Activated naive CD4-positive, alpha-beta T cell treated with anti-CD3 and anti-CD28 coated beads for 36 hours (primary cell): ENCODE data around the gene NDUFAF5. TPM values are rescaled to one million over a fixed set of nuclear protein-coding genes. Genes with fewer than 3 reads are reported as not detected.
A peak's percentile ranks its signal among the peaks of the same experiment; 100 is the strongest.

Experiments used
- CTCF ChIA-PET: fragments of 350-600 bp; sonication (Branson Sonifier 250); formaldehyde crosslinking; loops from one replicate; lab custom pipeline; 2021; ENCODE audit warnings: antibody characterized with exemption; lab: Charles Lee
- DNase-seq: peaks from one replicate; pipeline ENCODE4 v3.0.0-alpha.2; 2020
- H3K27ac Mint-ChIP-seq: one replicate; pipeline ENCODE4 v1.8.0; 2021; ENCODE audit warnings: mild to moderate bottlenecking, mixed read lengths
- H3K27me3 Mint-ChIP-seq: one replicate; pipeline ENCODE4 v1.8.0; 2021; ENCODE audit warnings: low read depth, mixed read lengths
- H3K36me3 Mint-ChIP-seq: one replicate; pipeline ENCODE4 v1.8.0; 2021; ENCODE audit warnings: low read depth, mixed read lengths
- H3K4me1 Mint-ChIP-seq: one replicate; pipeline ENCODE4 v1.8.0; 2021; ENCODE audit warnings: low read depth, mixed read lengths
- H3K4me3 Mint-ChIP-seq: one replicate; pipeline ENCODE4 v1.8.0; 2021; ENCODE audit warnings: mild to moderate bottlenecking, moderate library complexity, mixed read lengths
- H3K9me3 Mint-ChIP-seq: one replicate; pipeline ENCODE4 v1.8.0; 2021; ENCODE audit warnings: mixed read lengths
- intact Hi-C: fragments of 100-400 bp; cut with micrococcal nuclease; formaldehyde crosslinking; loops from one replicate; pipeline ENCODE4 v1.15.1; 2023
- total RNA-seq, 2 experiments: library from RNA; stranded (reverse); gene quantifications; one replicate each; pipeline ENCODE4 v1.2.3, GENCODE V29; 2021

The NDUFAF5 gene
- total RNA-seq, 2 experiments from 2014 or later = 27.4 to 28.1 TPM

GRCh38 chr20:13784271-13784892, 446 bp upstream of the NDUFAF5 start:
- CTCF ChIA-PET = interaction anchor here (0.7 to 3.4 kb wide), 4 partner anchors 12 to 716 kb away, joined by 3 to 16 read pairs (median 4); no protein-coding TSS in a partner anchor
- peaks cover 52% of the 10 kb centered on the region for H3K4me1 Mint-ChIP-seq
- no peaks in the 10 kb centered on the region for H3K9me3 Mint-ChIP-seq
- H3K4me3 Mint-ChIP-seq = peak overlapping the region; percentile 99
- H3K36me3 Mint-ChIP-seq = peaks cover 36% of the 10 kb centered on the region
- no peaks in the 10 kb centered on the region for H3K27me3 Mint-ChIP-seq
- peak overlapping the region; percentile 95 for H3K27ac Mint-ChIP-seq
- intact Hi-C loops = loop anchor here (1.0 to 10.0 kb wide), 5 partner anchors 32 to 1890 kb away; partner anchors contain the start of genes ISM1 and TASP1
- no peak for DNase-seq

- Mint-ChIP-seq H3K27me3 (no peaks in the 10 kb centered on the region), H3K36me3 (peaks cover 39% of the 10 kb centered on the region), H3K4me3 (peak overlapping the region; percentile 99), H3K27ac (peak overlapping the region; percentile 51), H3K4me1 (peaks cover 39% of the 10 kb centered on the region), H3K9me3 (no peaks in the 10 kb centered on the region)
- no peak for DNase-seq
- intact Hi-C loops = loop anchor here (5.0 to 10.0 kb wide), 2 partner anchors 669 to 1891 kb away; no protein-coding TSS in a partner anchor
- CTCF ChIA-PET = interaction anchor here (1.7 to 3.4 kb wide), 2 partner anchors 14 to 32 kb away, joined by 6 to 16 read pairs; no protein-coding TSS in a partner anchor
Measured at GRCh38 chr20:13786143-13786828, 1.5 kb downstream of the NDUFAF5 start.

GRCh38 chr20:13788167-13788834, 3.5 kb downstream of the NDUFAF5 start:
- H3K4me3 Mint-ChIP-seq = no peak overlapping the region
- intact Hi-C loops = loop anchor here (1.0 to 10.0 kb wide), 3 partner anchors 329 to 1894 kb away; no protein-coding TSS in a partner anchor
- peaks cover 29% of the 10 kb centered on the region for H3K36me3 Mint-ChIP-seq
- CTCF ChIA-PET = interaction anchor here (0.6 to 2.6 kb wide), 13 partner anchors 9 to 621 kb away, joined by 3 to 18 read pairs (median 4); no protein-coding TSS in a partner anchor
- peak; percentile 57 for DNase-seq
- no peaks in the 10 kb centered on the region for H3K27me3 Mint-ChIP-seq
- no peaks in the 10 kb centered on the region for H3K9me3 Mint-ChIP-seq
- H3K4me1 Mint-ChIP-seq = peaks cover 26% of the 10 kb centered on the region
- no peak overlapping the region for H3K27ac Mint-ChIP-seq

GRCh38 chr20:13790708-13791107, 5.9 kb downstream of the NDUFAF5 start:
- no peak overlapping the region for H3K27ac Mint-ChIP-seq
- CTCF ChIA-PET = interaction anchor here (1.2 kb wide), 1 partner anchor 29 kb away, joined by 3 read pairs; no protein-coding TSS in a partner anchor
- intact Hi-C loops = no loop called here
- peaks cover 21% of the 10 kb centered on the region for H3K4me1 Mint-ChIP-seq
- peaks cover 31% of the 10 kb centered on the region for H3K36me3 Mint-ChIP-seq
- H3K27me3 Mint-ChIP-seq = no peaks in the 10 kb centered on the region
- no peak for DNase-seq
- no peaks in the 10 kb centered on the region for H3K9me3 Mint-ChIP-seq
- H3K4me3 Mint-ChIP-seq = no peak overlapping the region

GRCh38 chr20:13791540-13792459, 7.0 kb downstream of the NDUFAF5 start:
- H3K27ac Mint-ChIP-seq = no peak overlapping the region
- no peak overlapping the region for H3K4me3 Mint-ChIP-seq
- H3K36me3 Mint-ChIP-seq = peaks cover 35% of the 10 kb centered on the region

GRCh38 chr20:13793001-13793400, 8.2 kb downstream of the NDUFAF5 start:
- Mint-ChIP-seq H3K27me3 (no peaks in the 10 kb centered on the region), H3K4me3 (no peak overlapping the region), H3K36me3 (peaks cover 37% of the 10 kb centered on the region), H3K9me3 (no peaks in the 10 kb centered on the region), H3K4me1 (peaks cover 2% of the 10 kb centered on the region), H3K27ac (no peak overlapping the region)
- DNase-seq = no peak
- CTCF ChIA-PET = interaction anchor here (0.9 to 1.2 kb wide), 2 partner anchors 14 to 45 kb away, joined by 4 read pairs; no protein-coding TSS in a partner anchor
- intact Hi-C loops = no loop called here

More at GRCh38 chr20:13791540-13792459, 7.0 kb downstream of the NDUFAF5 start:
- Mint-ChIP-seq H3K4me1 (peaks cover 10% of the 10 kb centered on the region), H3K27me3 (no peaks in the 10 kb centered on the region), H3K9me3 (no peaks in the 10 kb centered on the region)
- intact Hi-C loops = no loop called here
- CTCF ChIA-PET = interaction anchor here (0.5 to 1.2 kb wide), 3 partner anchors 16 to 164 kb away, joined by 3 to 4 read pairs (median 3); no protein-coding TSS in a partner anchor
- DNase-seq = no peak

GRCh38 chr20:13794667-13795066, 9.8 kb downstream of the NDUFAF5 start:
- intact Hi-C loops = no loop called here
- DNase-seq = no peak
- H3K27ac Mint-ChIP-seq = no peak overlapping the region
- H3K4me1 Mint-ChIP-seq = no peaks in the 10 kb centered on the region
- no peaks in the 10 kb centered on the region for H3K9me3 Mint-ChIP-seq
- no peak overlapping the region for H3K4me3 Mint-ChIP-seq
- CTCF ChIA-PET = no interaction called here
- no peaks in the 10 kb centered on the region for H3K27me3 Mint-ChIP-seq
- peaks cover 45% of the 10 kb centered on the region for H3K36me3 Mint-ChIP-seq

GRCh38 chr20:13799040-13799439, 14.2 kb downstream of the NDUFAF5 start:
- no peaks in the 10 kb centered on the region for H3K27me3 Mint-ChIP-seq
- DNase-seq = no peak
- intact Hi-C loops = no loop called here
- CTCF ChIA-PET = interaction anchor here (0.6 to 1.8 kb wide), 2 partner anchors 11 to 21 kb away, joined by 7 read pairs; no protein-coding TSS in a partner anchor
- H3K4me3 Mint-ChIP-seq = no peak overlapping the region
- H3K27ac Mint-ChIP-seq = no peak overlapping the region
- no peaks in the 10 kb centered on the region for H3K4me1 Mint-ChIP-seq
- no peaks in the 10 kb centered on the region for H3K9me3 Mint-ChIP-seq
- H3K36me3 Mint-ChIP-seq = peaks cover 36% of the 10 kb centered on the region

- no peaks in the 10 kb centered on the region for H3K9me3 Mint-ChIP-seq
- H3K27me3 Mint-ChIP-seq = no peaks in the 10 kb centered on the region
- no peaks in the 10 kb centered on the region for H3K4me1 Mint-ChIP-seq
- DNase-seq = no peak
- CTCF ChIA-PET = no interaction called here
- intact Hi-C loops = no loop called here
- peaks cover 31% of the 10 kb centered on the region for H3K36me3 Mint-ChIP-seq
- H3K27ac Mint-ChIP-seq = no peak overlapping the region
- no peak overlapping the region for H3K4me3 Mint-ChIP-seq
Measured at GRCh38 chr20:13799974-13800373, 15.1 kb downstream of the NDUFAF5 start.

GRCh38 chr20:13800728-13801134, 15.9 kb downstream of the NDUFAF5 start:
- Mint-ChIP-seq H3K4me3 (no peak overlapping the region), H3K27ac (no peak overlapping the region), H3K4me1 (no peaks in the 10 kb centered on the region), H3K27me3 (no peaks in the 10 kb centered on the region), H3K36me3 (peaks cover 30% of the 10 kb centered on the region), H3K9me3 (no peaks in the 10 kb centered on the region)
- intact Hi-C loops = no loop called here
- no peak for DNase-seq
- CTCF ChIA-PET = no interaction called here

GRCh38 chr20:13809373-13809772, 24.5 kb downstream of the NDUFAF5 start:
- peaks cover 7% of the 10 kb centered on the region for H3K4me1 Mint-ChIP-seq
- H3K27me3 Mint-ChIP-seq = no peaks in the 10 kb centered on the region
- no peak overlapping the region for H3K27ac Mint-ChIP-seq
- DNase-seq = no peak
- H3K4me3 Mint-ChIP-seq = no peak overlapping the region
- CTCF ChIA-PET = no interaction called here
- intact Hi-C loops = no loop called here
- no peaks in the 10 kb centered on the region for H3K9me3 Mint-ChIP-seq
- peaks cover 10% of the 10 kb centered on the region for H3K36me3 Mint-ChIP-seq
